K562 (cell line): Measurements from ENCODE around the gene NDST1. TPM values are rescaled to one million over a fixed set of nuclear protein-coding genes. Genes with fewer than 3 reads are reported as not detected.

Experiments
- CBX8 ChIP-seq: fragments of 200-600 bp; sonication (generic); IDR thresholded peaks from 2 replicates; pipeline ENCODE4 v1.6.1; 2012; ENCODE audit warnings: borderline replicate concordance, mixed run types, low read depth, mild to moderate bottlenecking, moderate library complexity, mixed read lengths, low read length, control low read depth, inconsistent platforms; ENCODE audit not compliant: poor library complexity, severe bottlenecking; ENCODE audit errors: extremely low read depth
- DIDO1 ChIP-seq: fragments of 450-650 bp; IDR thresholded peaks from 2 replicates; pipeline ENCODE4 v1.6.1; 2016; ENCODE audit warnings: low read depth, missing biosample characterization, missing genetic modification characterization
- IFI16 ChIP-seq: fragments of 250-450 bp; sonication (Bioruptor Pico); IDR thresholded peaks from 2 replicates; pipeline ENCODE4 v2.1.2; 2022; ENCODE audit warnings: mild to moderate bottlenecking, inconsistent platforms
- KDM4B ChIP-seq, 2 experiments: fragments of 450-650 bp in 1 of 2; sonication (generic) in 1 of 2; IDR thresholded peaks; 2 replicates each; pipeline ENCODE4 v1.6.1; 2016 to 2017; ENCODE audit warnings: borderline replicate concordance in 2 of 2, antibody characterized with exemption in 1 of 2, low read depth in 1 of 2, mild to moderate bottlenecking in 1 of 2
- NELFE ChIP-seq: IDR thresholded peaks from 2 replicates; pipeline ENCODE4 v1.6.1; 2011; ENCODE audit warnings: mild to moderate bottlenecking; ENCODE audit not compliant: insufficient read depth, insufficient read length
- SP2 ChIP-seq: IDR thresholded peaks from 2 replicates; pipeline ENCODE4 v1.6.1; 2011; ENCODE audit warnings: mild to moderate bottlenecking, low read depth, low read length, moderate library complexity; ENCODE audit not compliant: poor library complexity, severe bottlenecking; ENCODE audit errors: extremely low read depth
- TAL1 ChIP-seq: fragments of 450-650 bp; IDR thresholded peaks from 2 replicates; pipeline ENCODE4 v1.6.1; 2016; ENCODE audit warnings: mild to moderate bottlenecking
- polyA plus RNA-seq, 8 experiments: library from polyadenylated mRNA; depleted of rRNA in 4 of 8; stranded (reverse) in 5 of 8; unstranded in 3 of 8; fragments of >200 nt; fragmentation: Nextera tagmentation in 2 of 8; fragmentation: Illumina TruSeq in 1 of 8; extraction: Ambion mirVana in 2 of 8; extraction: Trizol in 1 of 8; gene quantifications; 2 replicates each; pipeline versions ENCODE4 v1.2.1 to v1.2.3, GENCODE V29; 2011 to 2014; ENCODE audit warnings: inconsistent platforms in 1 of 8, missing spikeins in 1 of 8
- total RNA-seq, 7 experiments: library from RNA; depleted of rRNA in 6 of 7; stranded (reverse); fragments of >200 nt in 6 of 7; fragmentation: Illumina TruSeq in 2 of 7; extraction: Trizol in 2 of 7; gene quantifications; 2 replicates each; pipeline versions ENCODE4 v1.2.1 to v1.2.3, GENCODE V29; 2011 to 2021; ENCODE audit warnings: low replicate concordance in 1 of 7
- TF ChIP-seq, protein P1 (sequence below): IDR thresholded peaks from 2 replicates; pipeline ENCODE4 v1.6.1; 2011; ENCODE audit not compliant: insufficient read length; ENCODE audit errors: extremely low read depth
- TF ChIP-seq, protein P2 (sequence below): fragments of 250-450 bp; sonication (Bioruptor Pico); IDR thresholded peaks from 2 replicates; pipeline ENCODE4 v1.5.0; 2021; ENCODE audit warnings: mild to moderate bottlenecking, moderate library complexity
- TF ChIP-seq, protein P3 (sequence below): fragments of 450-650 bp; conservative IDR thresholded peaks from 2 replicates; pipeline ENCODE4 v1.6.1; 2016; ENCODE audit warnings: missing genetic modification characterization, low read depth, mild to moderate bottlenecking, missing compliant biosample characterization, moderate library complexity

Gene NDST1
- total and polyA plus RNA-seq, 9 of the 15 experiments (the other 6 are each of a cell fraction or from before 2014, with no cell fraction given), result 0.38 to 47.9 (median 9.9) TPM

- TF ChIP-seq SP2 (no peak), KDM4B (IDR thresholded peaks at IDR 0.05; ENCODE audit: borderline replicate concordance in 2 of 2, low read depth in 1 of 2) (no peak), TAL1 (no peak), DIDO1 (tag) (no peak), IFI16 (CRISPR knock-in tag) (no peak), CBX8 (no peak), NELFE (no peak)
- TF ChIP-seq, protein P1, sequence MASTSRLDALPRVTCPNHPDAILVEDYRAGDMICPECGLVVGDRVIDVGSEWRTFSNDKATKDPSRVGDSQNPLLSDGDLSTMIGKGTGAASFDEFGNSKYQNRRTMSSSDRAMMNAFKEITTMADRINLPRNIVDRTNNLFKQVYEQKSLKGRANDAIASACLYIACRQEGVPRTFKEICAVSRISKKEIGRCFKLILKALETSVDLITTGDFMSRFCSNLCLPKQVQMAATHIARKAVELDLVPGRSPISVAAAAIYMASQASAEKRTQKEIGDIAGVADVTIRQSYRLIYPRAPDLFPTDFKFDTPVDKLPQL, result no peak
- TF ChIP-seq, protein P2, sequence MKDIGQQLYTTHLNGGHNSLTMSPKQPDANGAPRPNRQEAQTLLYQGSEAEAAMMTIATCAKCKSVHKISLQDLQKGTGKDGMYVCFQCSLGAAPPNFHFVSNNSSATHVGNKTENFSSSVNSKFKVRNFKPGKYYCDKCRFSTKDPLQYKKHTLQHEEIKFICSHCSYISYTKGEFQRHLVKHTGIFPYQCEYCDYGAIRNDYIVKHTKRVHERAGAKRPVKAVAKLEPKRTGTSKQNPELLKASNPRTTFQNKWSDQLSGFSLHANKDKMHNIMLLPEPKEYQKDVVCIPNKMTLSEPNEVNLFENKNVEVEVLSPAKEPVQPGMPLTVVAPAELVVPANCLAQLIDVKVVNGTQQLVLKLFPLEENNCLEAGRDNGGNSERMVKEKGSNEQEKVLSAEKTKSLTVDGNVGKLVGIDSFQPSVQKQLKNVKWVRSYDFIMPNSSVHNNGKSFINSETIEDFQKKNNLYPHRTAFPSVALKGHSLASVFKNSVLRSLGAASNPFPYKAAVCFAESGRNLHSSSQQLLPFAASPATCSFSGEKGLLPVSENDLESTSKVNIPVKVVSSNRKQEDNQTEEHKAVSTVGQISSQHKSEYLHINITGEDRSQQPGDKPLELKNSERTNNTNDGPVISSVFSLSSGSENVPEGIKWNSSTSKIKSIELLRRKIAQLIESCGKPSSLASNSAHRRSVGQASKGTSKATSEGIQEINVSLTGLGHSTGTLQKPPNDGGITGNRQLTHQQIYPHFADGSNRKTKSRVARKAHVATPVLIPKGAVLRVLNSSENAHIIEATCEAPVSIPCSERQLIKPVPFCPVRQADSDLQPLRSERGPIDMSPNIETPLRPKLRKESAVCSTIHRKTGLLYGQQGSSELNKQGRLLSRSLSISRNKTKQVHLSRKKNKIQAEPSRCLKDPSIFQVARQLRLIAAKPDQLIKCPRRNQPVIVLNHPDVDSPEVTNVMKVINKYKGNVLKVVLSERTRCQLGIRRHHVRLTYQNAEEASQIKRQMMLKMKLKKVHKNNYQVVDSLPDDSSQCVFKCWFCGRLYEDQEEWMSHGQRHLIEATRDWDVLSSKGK (CRISPR knock-in tag), result no peak
- TF ChIP-seq, protein P3, sequence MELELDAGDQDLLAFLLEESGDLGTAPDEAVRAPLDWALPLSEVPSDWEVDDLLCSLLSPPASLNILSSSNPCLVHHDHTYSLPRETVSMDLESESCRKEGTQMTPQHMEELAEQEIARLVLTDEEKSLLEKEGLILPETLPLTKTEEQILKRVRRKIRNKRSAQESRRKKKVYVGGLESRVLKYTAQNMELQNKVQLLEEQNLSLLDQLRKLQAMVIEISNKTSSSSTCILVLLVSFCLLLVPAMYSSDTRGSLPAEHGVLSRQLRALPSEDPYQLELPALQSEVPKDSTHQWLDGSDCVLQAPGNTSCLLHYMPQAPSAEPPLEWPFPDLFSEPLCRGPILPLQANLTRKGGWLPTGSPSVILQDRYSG, result no peak
These were observed 11.4 kb upstream of the NDST1 start (continued) for GRCh38 chr5:150496534-150496933.
